ENCODE measurements around the gene SPAG17.

GRCh38 chr1:118209648-118210047 lies 24.6 kb upstream of the SPAG17 start:
- TF ChIP-seq CTCF (IDR thresholded peaks at IDR 0.05) (no peak), EP300 (IDR thresholded peaks at IDR 0.05) (no peak)

Measured in ovary (tissue), 3 donors.